Thyroid gland (tissue), 4 donors: ENCODE data around the gene PLXNC1. TPM values are rescaled to one million over a fixed set of nuclear protein-coding genes. Genes with fewer than 3 reads are reported as not detected.

Experiments used
- DNase-seq, 2 donors: peaks; one replicate each; pipeline ENCODE4 v3.0.0-alpha.2; 2019
- H3K27ac ChIP-seq, 3 donors: fragments of 200-600 bp; sonication (generic); 1 replicate in 2 of 3; 2 replicates in 1 of 3; pipeline ENCODE4 v1.5.1; 2016 to 2019; ENCODE audit warnings: mild to moderate bottlenecking in 1 of 3, moderate library complexity in 1 of 3
- H3K27me3 ChIP-seq: fragments of 200-600 bp; sonication (generic); one replicate; pipeline ENCODE4 v1.5.1; 2019
- H3K36me3 ChIP-seq, 2 donors: fragments of 200-600 bp; sonication (generic); one replicate each; pipeline ENCODE4 v1.5.1; 2016 to 2019
- H3K4me1 ChIP-seq, 2 donors: fragments of 200-600 bp; sonication (generic); one replicate each; pipeline ENCODE4 v1.5.1; 2017 to 2019
- H3K4me3 ChIP-seq, 3 donors: fragments of 200-600 bp; sonication (generic); replicated peaks in 1 of 3; 1 replicate in 2 of 3; 2 replicates in 1 of 3; pipeline ENCODE4 v1.5.1; 2016; ENCODE audit warnings: mild to moderate bottlenecking in 1 of 3
- H3K9me3 ChIP-seq: fragments of 200-600 bp; sonication (generic); one replicate; pipeline ENCODE4 v1.5.1; 2017
- CTCF ChIP-seq, 6 experiments: fragments of 200-600 bp in 3 of 6; fragments of 450-650 bp in 3 of 6; sonication (generic) in 3 of 6; IDR thresholded peaks; one replicate each; pipeline ENCODE4 v1.5.1; 2016 to 2019; ENCODE audit warnings: antibody characterized with exemption in 6 of 6, mild to moderate bottlenecking in 2 of 6, inconsistent platforms in 1 of 6, moderate library complexity in 1 of 6
- POLR2A ChIP-seq, 2 donors: fragments of 450-650 bp; IDR thresholded peaks; one replicate each; pipeline ENCODE4 v1.6.1; 2017; ENCODE audit warnings: antibody characterized with exemption in 2 of 2, mild to moderate bottlenecking in 2 of 2, moderate library complexity in 1 of 2
- WGBS, 2 donors: methylation state at CpG; one replicate each; pipeline ENCODE4 v1.1.5; 2017; 5-methylcytosine and 5-hydroxymethylcytosine counted together
- intact Hi-C: fragments of 100-400 bp; cut with DNase I; formaldehyde crosslinking; loops from one replicate; pipeline ENCODE4 v1.15.1; 2023
- total RNA-seq, 4 donors: library from RNA; depleted of rRNA; stranded (reverse); fragments of >200 nt; gene quantifications; one replicate each; pipeline ENCODE4 v1.2.3, GENCODE V29; 2016

The PLXNC1 gene
- total RNA-seq, 4 donors from 2014 or later = 4.5 to 7.2 (median 5.1) TPM

DNA sequence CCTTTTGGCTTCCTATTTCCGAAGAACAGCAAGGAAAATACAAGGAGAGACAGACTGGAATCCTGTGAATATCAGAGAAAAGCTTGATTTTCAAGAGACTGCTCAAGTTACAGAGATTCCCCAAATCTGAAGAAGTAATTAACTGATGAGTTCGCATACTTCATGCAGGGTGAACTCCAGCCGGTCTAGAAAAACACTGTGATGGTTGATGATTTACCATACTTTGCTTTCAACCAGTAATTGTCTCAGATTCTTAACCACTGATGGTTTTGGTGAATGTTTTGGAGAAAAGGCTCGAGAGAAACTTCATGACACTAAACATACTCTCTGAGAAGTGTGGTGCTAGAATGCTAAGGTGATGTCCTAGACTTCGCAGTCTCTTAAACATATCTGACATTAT, 4.4 kb upstream of the PLXNC1 start:
- 81 to 82% methylated on average over 5 of the region's 5 CpGs for WGBS, 2 donors
- H3K4me1 ChIP-seq = peaks cover 0 to under 1% of the 10 kb centered on the region in 2 donors

DNA sequence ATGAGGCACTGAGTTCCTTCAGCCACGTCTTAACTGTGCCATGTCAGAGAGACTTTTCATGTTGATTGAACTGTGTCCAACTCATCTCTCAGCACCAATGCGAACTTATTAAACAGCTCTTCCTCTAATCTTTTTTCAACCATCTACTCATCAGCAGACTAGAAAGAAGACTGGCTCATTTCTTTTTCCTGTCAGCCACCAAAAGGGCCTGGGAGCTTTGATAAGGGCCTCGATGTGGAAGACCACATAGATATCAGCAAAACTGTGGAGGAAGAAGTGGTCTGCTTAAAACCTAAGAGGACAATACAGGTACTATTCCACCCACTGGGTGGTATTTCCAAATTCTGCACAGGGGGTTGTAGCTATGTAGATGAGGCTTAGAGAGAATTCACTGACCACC, 3.6 kb upstream of the PLXNC1 start:
- TF ChIP-seq POLR2A (IDR thresholded peaks at IDR 0.05) = no peak
- TF ChIP-seq CTCF (IDR thresholded peaks at IDR 0.05) = no peak
- no peak for DNase-seq
- 87 to 89% methylated on average over 3 of the region's 3 CpGs for WGBS, 2 donors
- Histone ChIP-seq H3K36me3 (no peaks in the 10 kb centered on the region), H3K27me3 (no peaks in the 10 kb centered on the region), H3K27ac (no peak overlapping the region), H3K4me3 (no peak overlapping the region), H3K4me1 (peaks cover 7 to 9% of the 10 kb centered on the region in 2 donors), H3K9me3 (no peaks in the 10 kb centered on the region)
- intact Hi-C loops = loop anchor here (10.0 kb wide), 1 partner anchor 290 kb away; no protein-coding TSS in a partner anchor

More for the DNA sequence above, 4.4 kb upstream of the PLXNC1 start:
- Histone ChIP-seq H3K4me3 (no peak overlapping the region), H3K36me3 (no peaks in the 10 kb centered on the region), H3K9me3 (no peaks in the 10 kb centered on the region), H3K27ac (no peak overlapping the region), H3K27me3 (no peaks in the 10 kb centered on the region)
- no peak for DNase-seq
- TF ChIP-seq CTCF (IDR thresholded peaks at IDR 0.05) (no peak), POLR2A (IDR thresholded peaks at IDR 0.05) (no peak)
- intact Hi-C loops = loop anchor here (10.0 kb wide), 1 partner anchor 291 kb away; no protein-coding TSS in a partner anchor

- intact Hi-C loops = loop anchor here (10.0 kb wide), 1 partner anchor 289 kb away; no protein-coding TSS in a partner anchor
- TF ChIP-seq POLR2A (IDR thresholded peaks at IDR 0.05) (no peak), CTCF (IDR thresholded peaks at IDR 0.05) (peak in 4 of 6 experiments; percentile 17 to 58 (median 46))
- Histone ChIP-seq H3K4me3 (no peak overlapping the region), H3K36me3 (no peaks in the 10 kb centered on the region), H3K4me1 (peaks cover 13 to 15% of the 10 kb centered on the region in 2 donors), H3K9me3 (no peaks in the 10 kb centered on the region), H3K27ac (no peak overlapping the region), H3K27me3 (no peaks in the 10 kb centered on the region)
- peak; percentile 20 to 34 for DNase-seq
- 53 to 55% methylated on average over 12 of the region's 12 CpGs for WGBS, 2 donors
Observed at GRCh38 chr12:94145191-94145983, 3.0 kb upstream of the PLXNC1 start.

GRCh38 chr12:94146166-94146936, 2.0 kb upstream of the PLXNC1 start:
- Histone ChIP-seq H3K4me1 (peaks cover 15 to 17% of the 10 kb centered on the region in 2 donors), H3K9me3 (no peaks in the 10 kb centered on the region), H3K27me3 (no peaks in the 10 kb centered on the region), H3K36me3 (no peaks in the 10 kb centered on the region), H3K27ac (no peak overlapping the region), H3K4me3 (no peak overlapping the region)
- TF ChIP-seq POLR2A (IDR thresholded peaks at IDR 0.05) (no peak), CTCF (IDR thresholded peaks at IDR 0.05) (no peak)
- intact Hi-C loops = loop anchor here (10.0 kb wide), 1 partner anchor 288 kb away; no protein-coding TSS in a partner anchor
- 89 to 91% methylated on average over 9 of the region's 9 CpGs for WGBS, 2 donors
- DNase-seq = no peak
